Measurements from ENCODE around the gene ERC2. TPM values are rescaled to one million over a fixed set of nuclear protein-coding genes. Genes with fewer than 3 reads are reported as not detected.

The ERC2 gene
- total RNA-seq, 1 experiment from 2014 or later = 0.77 TPM

DNA sequence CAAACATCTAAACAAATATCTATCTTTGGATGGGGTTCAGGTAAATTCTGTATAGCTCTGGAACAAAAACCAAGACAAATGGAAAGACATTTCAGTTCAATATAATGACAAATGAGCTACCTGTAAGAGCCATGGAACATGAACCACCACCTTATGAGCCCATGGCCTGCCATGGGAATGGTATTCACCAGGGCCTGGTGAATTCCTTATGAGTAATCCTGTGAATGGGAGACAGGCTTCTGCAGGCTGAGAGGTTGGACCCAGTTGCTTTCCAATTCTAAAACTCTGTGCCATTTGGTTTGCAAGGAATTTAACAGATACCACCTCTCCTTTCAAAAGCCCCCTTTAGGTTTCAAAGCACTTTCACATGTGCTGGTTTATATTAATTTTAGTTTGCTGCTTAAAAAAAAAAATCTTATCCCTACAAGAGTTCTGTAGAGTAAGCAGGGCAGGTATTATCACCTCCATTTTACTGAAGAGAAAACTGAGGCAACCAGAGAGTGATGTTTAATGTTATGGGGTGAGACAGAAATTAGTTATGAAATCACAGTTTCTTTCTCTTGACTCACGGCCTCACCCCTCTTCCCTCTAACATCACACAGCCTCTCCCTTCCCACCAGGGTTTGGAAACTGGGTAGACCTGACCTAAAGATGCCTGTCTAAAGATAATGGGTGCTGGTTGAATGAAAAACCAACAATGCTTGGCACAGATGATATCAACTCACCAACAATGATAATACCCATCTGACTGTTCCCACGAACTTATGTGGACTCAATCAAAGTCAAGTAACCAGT is 583.6 kb downstream of the ERC2 start:
- Histone ChIP-seq H3K9ac (ENCODE audit: low read length) (no peak overlapping the region), H3F3A (ENCODE audit: low read length, unreplicated experiment) (no peaks in the 10 kb centered on the region), H3K4me2 (ENCODE audit: low read length) (0 out of 2 replicates have a peak overlapping the region, but pooled peaks have one; percentile 1), H3K79me2 (ENCODE audit: low read length) (no peaks in the 10 kb centered on the region), H4K20me1 (ENCODE audit: low read length) (no peaks in the 10 kb centered on the region), H3K9me2 (replicated peaks; ENCODE audit: low read length) (no peaks in the 10 kb centered on the region), H3K27ac (ENCODE audit: low read length) (peak overlapping the region; percentile 44), H3K9me3 (ENCODE audit: low read length) (no peaks in the 10 kb centered on the region), H3K4me1 (ENCODE audit: insufficient read depth, low read length) (peaks cover 36% of the 10 kb centered on the region), H3K36me3 (ENCODE audit: low read depth, low read length) (no peaks in the 10 kb centered on the region), H2AFZ (ENCODE audit: low read length) (no peak overlapping the region), H3K27me3 (ENCODE audit: low read length) (no peaks in the 10 kb centered on the region), H3K4me3 (ENCODE audit: low read length) (no peak overlapping the region)
- no TSS peak for BruUV-seq (replicated peaks)
- TF ChIP-seq EZH2 (IDR thresholded peaks at IDR 0.05; ENCODE audit: low read length, unreplicated experiment) (no peak), EZH2phosphoT487 (IDR thresholded peaks at IDR 0.05; ENCODE audit: borderline replicate concordance, low read length) (no peak)
- TF ChIP-seq, protein P1, sequence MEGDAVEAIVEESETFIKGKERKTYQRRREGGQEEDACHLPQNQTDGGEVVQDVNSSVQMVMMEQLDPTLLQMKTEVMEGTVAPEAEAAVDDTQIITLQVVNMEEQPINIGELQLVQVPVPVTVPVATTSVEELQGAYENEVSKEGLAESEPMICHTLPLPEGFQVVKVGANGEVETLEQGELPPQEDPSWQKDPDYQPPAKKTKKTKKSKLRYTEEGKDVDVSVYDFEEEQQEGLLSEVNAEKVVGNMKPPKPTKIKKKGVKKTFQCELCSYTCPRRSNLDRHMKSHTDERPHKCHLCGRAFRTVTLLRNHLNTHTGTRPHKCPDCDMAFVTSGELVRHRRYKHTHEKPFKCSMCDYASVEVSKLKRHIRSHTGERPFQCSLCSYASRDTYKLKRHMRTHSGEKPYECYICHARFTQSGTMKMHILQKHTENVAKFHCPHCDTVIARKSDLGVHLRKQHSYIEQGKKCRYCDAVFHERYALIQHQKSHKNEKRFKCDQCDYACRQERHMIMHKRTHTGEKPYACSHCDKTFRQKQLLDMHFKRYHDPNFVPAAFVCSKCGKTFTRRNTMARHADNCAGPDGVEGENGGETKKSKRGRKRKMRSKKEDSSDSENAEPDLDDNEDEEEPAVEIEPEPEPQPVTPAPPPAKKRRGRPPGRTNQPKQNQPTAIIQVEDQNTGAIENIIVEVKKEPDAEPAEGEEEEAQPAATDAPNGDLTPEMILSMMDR (conservative IDR thresholded peaks at IDR 0.05; ENCODE audit: low read depth, low read length) = no peak
- intact Hi-C loops (cut with micrococcal nuclease) = no loop called here
- CTCF ChIA-PET = no interaction called here
- no peak for ATAC-seq
- POLR2A ChIA-PET (ENCODE audit: unreplicated experiment) = no interaction called here
- peak; percentile 53 for DNase-seq

GRCh38 chr3:55884066-55884465 is 584.2 kb downstream of the ERC2 start:
- H3K79me2 ChIP-seq (ENCODE audit: low read length) = no peaks in the 10 kb centered on the region
- DNase-seq (no peak), ATAC-seq (no peak)
- H3K27me3 ChIP-seq (ENCODE audit: low read length) = no peaks in the 10 kb centered on the region
- CTCF ChIA-PET = no interaction called here
- no peaks in the 10 kb centered on the region for H3F3A ChIP-seq (ENCODE audit: low read length, unreplicated experiment)
- intact Hi-C loops (cut with micrococcal nuclease) = no loop called here
- H3K4me2 ChIP-seq (ENCODE audit: low read length) = no peak overlapping the region
- H2AFZ ChIP-seq (ENCODE audit: low read length) = no peak overlapping the region
- peaks cover 43% of the 10 kb centered on the region for H3K4me1 ChIP-seq (ENCODE audit: insufficient read depth, low read length)
- H3K27ac ChIP-seq (ENCODE audit: low read length) = peak overlapping the region; percentile 8; the same call in 1 of the 2 replicates
- H3K36me3 ChIP-seq (ENCODE audit: low read depth, low read length) = no peaks in the 10 kb centered on the region
- no peaks in the 10 kb centered on the region for H3K9me3 ChIP-seq (ENCODE audit: low read length)
- no peaks in the 10 kb centered on the region for H3K9me2 ChIP-seq (replicated peaks; ENCODE audit: low read length)
- TF ChIP-seq EZH2phosphoT487 (IDR thresholded peaks at IDR 0.05; ENCODE audit: borderline replicate concordance, low read length) (no peak), EZH2 (IDR thresholded peaks at IDR 0.05; ENCODE audit: low read length, unreplicated experiment) (no peak)
- TF ChIP-seq, protein P1 (conservative IDR thresholded peaks at IDR 0.05; ENCODE audit: low read depth, low read length) = no peak
- no peaks in the 10 kb centered on the region for H4K20me1 ChIP-seq (ENCODE audit: low read length)
- H3K4me3 ChIP-seq (ENCODE audit: low read length) = no peak overlapping the region
- H3K9ac ChIP-seq (ENCODE audit: low read length) = no peak overlapping the region
- POLR2A ChIA-PET (ENCODE audit: unreplicated experiment) = no interaction called here
- no TSS peak for BruUV-seq (replicated peaks)

DNA sequence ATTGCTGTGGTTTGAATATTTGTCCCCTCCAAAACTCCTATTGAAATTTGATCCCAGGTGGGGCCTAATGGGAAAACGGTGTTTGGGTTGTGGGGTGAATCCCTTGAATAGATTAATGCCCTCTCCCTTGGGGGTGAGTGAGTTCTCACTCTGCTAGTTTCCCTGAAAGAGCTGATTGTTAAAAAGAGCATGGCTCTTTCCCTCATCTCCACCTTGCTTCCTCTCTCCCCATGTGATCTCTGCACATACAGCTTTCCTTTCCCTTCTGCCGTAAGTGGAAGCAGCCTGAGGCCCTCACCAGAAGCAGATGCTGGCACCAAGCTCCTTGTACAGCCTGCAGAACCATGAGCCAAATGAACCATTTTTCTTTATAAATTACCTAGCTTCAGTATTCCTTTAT is 586.3 kb downstream of the ERC2 start:
- BruUV-seq (replicated peaks) = no TSS peak
- CTCF ChIA-PET = no interaction called here
- TF ChIP-seq, protein P1 (conservative IDR thresholded peaks at IDR 0.05; ENCODE audit: low read depth, low read length) = no peak
- TF ChIP-seq EZH2 (IDR thresholded peaks at IDR 0.05; ENCODE audit: low read length, unreplicated experiment) = no peak
- Histone ChIP-seq H3K9me2 (replicated peaks; ENCODE audit: low read length) (no peaks in the 10 kb centered on the region), H4K20me1 (ENCODE audit: low read length) (no peaks in the 10 kb centered on the region), H3K79me2 (ENCODE audit: low read length) (no peaks in the 10 kb centered on the region), H3F3A (ENCODE audit: low read length, unreplicated experiment) (no peaks in the 10 kb centered on the region), H3K9me3 (ENCODE audit: low read length) (no peaks in the 10 kb centered on the region), H3K4me2 (ENCODE audit: low read length) (no peak overlapping the region), H3K4me1 (ENCODE audit: insufficient read depth, low read length) (peaks cover 43% of the 10 kb centered on the region), H3K27me3 (ENCODE audit: low read length) (no peaks in the 10 kb centered on the region), H2AFZ (ENCODE audit: low read length) (no peak overlapping the region), H3K4me3 (ENCODE audit: low read length) (no peak overlapping the region), H3K36me3 (ENCODE audit: low read depth, low read length) (no peaks in the 10 kb centered on the region), H3K27ac (ENCODE audit: low read length) (no peak overlapping the region), H3K9ac (ENCODE audit: low read length) (no peak overlapping the region)
- no peak for ATAC-seq
- POLR2A ChIA-PET (ENCODE audit: unreplicated experiment) = no interaction called here
- no peak for DNase-seq
- intact Hi-C loops (cut with micrococcal nuclease) = no loop called here

Data from PC-3 (cell line).